Body of pancreas (tissue), 4 donors: ENCODE data around the gene RGS13.

Source experiments
- POLR2A ChIP-seq, 3 donors: fragments of 450-650 bp; IDR thresholded peaks; one replicate each; pipeline ENCODE4 v1.6.1; 2016; ENCODE audit warnings: antibody characterized with exemption in 3 of 3, mild to moderate bottlenecking in 2 of 3
- TF ChIP-seq, protein P1 (sequence below), 7 experiments: fragments of 450-650 bp in 4 of 7; fragments of 200-600 bp in 3 of 7; sonication (generic) in 3 of 7; IDR thresholded peaks; one replicate each; pipeline ENCODE4 v1.5.1; 2016 to 2019; ENCODE audit warnings: antibody characterized with exemption in 7 of 7

DNA sequence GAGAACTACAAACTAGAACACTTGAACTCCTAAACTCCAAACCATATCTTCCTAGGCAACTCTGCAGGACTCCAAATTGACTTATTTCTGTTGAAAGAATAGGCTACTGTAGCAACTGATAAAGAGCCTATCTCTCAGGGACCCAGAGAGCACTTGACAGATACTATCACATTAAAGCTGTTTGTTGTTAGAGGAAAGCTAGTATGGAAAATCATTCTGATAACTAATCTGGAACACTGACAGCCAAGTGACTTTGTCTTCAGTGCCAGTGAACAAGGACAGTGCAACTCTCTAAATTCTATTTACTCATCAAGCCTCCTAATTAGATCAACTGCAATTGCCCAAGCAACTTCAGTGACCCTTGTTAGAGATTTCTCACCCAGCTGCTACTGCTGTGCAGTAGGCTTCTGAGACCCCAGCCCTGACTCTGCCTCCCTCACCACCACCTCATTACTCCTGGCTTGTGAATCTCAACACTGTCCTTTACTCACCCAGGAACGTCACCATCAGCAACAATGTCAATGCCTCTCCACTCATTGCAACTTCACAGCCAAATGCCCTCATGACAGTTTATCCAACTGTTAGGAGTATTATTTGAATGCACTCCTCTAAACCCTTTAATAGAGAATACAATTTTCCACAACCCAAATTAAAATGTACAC, 7.4 kb upstream of the RGS13 start:
- no peak for TF ChIP-seq POLR2A (IDR thresholded peaks at IDR 0.05)
- TF ChIP-seq, protein P1, sequence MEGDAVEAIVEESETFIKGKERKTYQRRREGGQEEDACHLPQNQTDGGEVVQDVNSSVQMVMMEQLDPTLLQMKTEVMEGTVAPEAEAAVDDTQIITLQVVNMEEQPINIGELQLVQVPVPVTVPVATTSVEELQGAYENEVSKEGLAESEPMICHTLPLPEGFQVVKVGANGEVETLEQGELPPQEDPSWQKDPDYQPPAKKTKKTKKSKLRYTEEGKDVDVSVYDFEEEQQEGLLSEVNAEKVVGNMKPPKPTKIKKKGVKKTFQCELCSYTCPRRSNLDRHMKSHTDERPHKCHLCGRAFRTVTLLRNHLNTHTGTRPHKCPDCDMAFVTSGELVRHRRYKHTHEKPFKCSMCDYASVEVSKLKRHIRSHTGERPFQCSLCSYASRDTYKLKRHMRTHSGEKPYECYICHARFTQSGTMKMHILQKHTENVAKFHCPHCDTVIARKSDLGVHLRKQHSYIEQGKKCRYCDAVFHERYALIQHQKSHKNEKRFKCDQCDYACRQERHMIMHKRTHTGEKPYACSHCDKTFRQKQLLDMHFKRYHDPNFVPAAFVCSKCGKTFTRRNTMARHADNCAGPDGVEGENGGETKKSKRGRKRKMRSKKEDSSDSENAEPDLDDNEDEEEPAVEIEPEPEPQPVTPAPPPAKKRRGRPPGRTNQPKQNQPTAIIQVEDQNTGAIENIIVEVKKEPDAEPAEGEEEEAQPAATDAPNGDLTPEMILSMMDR (IDR thresholded peaks at IDR 0.05) = no peak
